H9 (cell line): ENCODE measurements around the gene CRELD2. TPM values are rescaled to one million over a fixed set of nuclear protein-coding genes. Genes with fewer than 3 reads are reported as not detected.

Experiments
- DNase-seq: peaks from one replicate; pipeline ENCODE4 v3.0.0-alpha.2; 2017
- H2AFZ ChIP-seq: one replicate; pipeline ENCODE4 v1.6.1; 2013; ENCODE audit warnings: mild to moderate bottlenecking, low read length, control low read depth, moderate library complexity
- H2AK5ac ChIP-seq: 2 replicates; pipeline ENCODE4 v1.6.1; 2013; ENCODE audit warnings: low read length, control low read depth, mixed read lengths; ENCODE audit not compliant: insufficient read length
- H2BK120ac ChIP-seq: one replicate; pipeline ENCODE4 v1.6.1; 2013; ENCODE audit warnings: low read depth, mild to moderate bottlenecking, low read length, control low read depth, inconsistent platforms; ENCODE audit not compliant: poor library complexity, severe bottlenecking
- H2BK12ac ChIP-seq: 2 replicates; pipeline ENCODE4 v1.6.1; 2013; ENCODE audit warnings: low read length, control low read depth, mixed read lengths, low read depth; ENCODE audit not compliant: insufficient read length
- H2BK15ac ChIP-seq: 2 replicates; pipeline ENCODE4 v1.6.1; 2013; ENCODE audit warnings: low read depth, low read length, control low read depth
- H2BK20ac ChIP-seq: one replicate; pipeline ENCODE4 v1.6.1; 2013; ENCODE audit warnings: low read depth, mild to moderate bottlenecking, low read length, control low read depth, inconsistent platforms; ENCODE audit not compliant: poor library complexity, severe bottlenecking
- H2BK5ac ChIP-seq: 2 replicates; pipeline ENCODE4 v1.6.1; 2013; ENCODE audit warnings: low read length, control low read depth, mixed read lengths; ENCODE audit not compliant: insufficient read length
- H3K14ac ChIP-seq: 2 replicates; pipeline ENCODE4 v1.6.1; 2013; ENCODE audit warnings: low read length, control low read depth; ENCODE audit not compliant: insufficient read depth
- H3K18ac ChIP-seq: 2 replicates; pipeline ENCODE4 v1.6.1; 2013; ENCODE audit warnings: low read depth, mild to moderate bottlenecking, mixed read lengths, low read length, control low read depth; ENCODE audit not compliant: insufficient read length
- H3K23ac ChIP-seq: 2 replicates; pipeline ENCODE4 v1.6.1; 2013; ENCODE audit warnings: low read length, control low read depth, mixed read lengths, low read depth; ENCODE audit not compliant: insufficient read length
- H3K23me2 ChIP-seq: 2 replicates; pipeline ENCODE4 v1.6.1; 2013; ENCODE audit warnings: low read depth, mild to moderate bottlenecking, mixed read lengths, low read length, control low read depth; ENCODE audit not compliant: insufficient read length, poor library complexity, severe bottlenecking
- H3K27ac ChIP-seq: 2 replicates; pipeline ENCODE4 v1.5.1; 2013; ENCODE audit warnings: low read length, control low read depth, mixed read lengths, low read depth; ENCODE audit not compliant: insufficient read length
- H3K27me3 ChIP-seq: 2 replicates; pipeline ENCODE4 v1.6.1; 2013; ENCODE audit warnings: low read length, control low read depth, inconsistent platforms; ENCODE audit not compliant: insufficient read depth
- H3K4ac ChIP-seq: 2 replicates; pipeline ENCODE4 v1.6.1; 2013; ENCODE audit warnings: low read depth, mild to moderate bottlenecking, control low read depth, inconsistent platforms, low read length, moderate library complexity
- H3K4me1 ChIP-seq: 2 replicates; pipeline ENCODE4 v1.6.1; 2013; ENCODE audit warnings: low read length, control low read depth, inconsistent platforms; ENCODE audit not compliant: insufficient read depth
- H3K4me2 ChIP-seq: 2 replicates; pipeline ENCODE4 v1.6.1; 2013; ENCODE audit warnings: low read length, control low read depth, mixed read lengths; ENCODE audit not compliant: insufficient read length, insufficient read depth
- H3K56ac ChIP-seq: 2 replicates; pipeline ENCODE4 v1.6.1; 2013; ENCODE audit warnings: low read depth, mild to moderate bottlenecking, mixed read lengths, low read length, control low read depth; ENCODE audit not compliant: insufficient read length
- H3K79me1 ChIP-seq: 2 replicates; pipeline ENCODE4 v1.6.1; 2013; ENCODE audit warnings: low read depth, mild to moderate bottlenecking, moderate library complexity, low read length, control low read depth, inconsistent platforms; ENCODE audit not compliant: insufficient read depth, poor library complexity, severe bottlenecking
- H3K79me2 ChIP-seq: 2 replicates; pipeline ENCODE4 v1.6.1; 2013; ENCODE audit warnings: low read length, control low read depth, inconsistent platforms; ENCODE audit not compliant: insufficient read depth
- H3K9ac ChIP-seq: 2 replicates; pipeline ENCODE4 v1.6.1; 2013; ENCODE audit warnings: low read length, control low read depth, mixed read lengths; ENCODE audit not compliant: insufficient read length; ENCODE audit errors: extremely low read depth
- H3K9me3 ChIP-seq: one replicate; pipeline ENCODE4 v1.6.1; 2013; ENCODE audit warnings: low read depth, low read length, inconsistent platforms; ENCODE audit not compliant: control insufficient read depth
- H3T11ph ChIP-seq: one replicate; pipeline ENCODE4 v1.6.1; 2013; ENCODE audit warnings: mild to moderate bottlenecking, low read length, control low read depth, inconsistent platforms
- H4K20me1 ChIP-seq: one replicate; pipeline ENCODE4 v1.6.1; 2013; ENCODE audit not compliant: control insufficient read depth, insufficient read length, insufficient read depth
- H4K5ac ChIP-seq: 2 replicates; pipeline ENCODE4 v1.6.1; 2013; ENCODE audit warnings: low read depth, mild to moderate bottlenecking, mixed read lengths, low read length, control low read depth; ENCODE audit not compliant: insufficient read length
- H4K8ac ChIP-seq: replicated peaks from 2 replicates; pipeline ENCODE4 v1.6.1; 2013; ENCODE audit warnings: low read length, control low read depth, mixed read lengths, low read depth; ENCODE audit not compliant: insufficient read length
- H4K91ac ChIP-seq: 2 replicates; pipeline ENCODE4 v1.6.1; 2013; ENCODE audit warnings: low read depth, mild to moderate bottlenecking, moderate library complexity, mixed read lengths, low read length, control low read depth; ENCODE audit not compliant: insufficient read length
- H3K27ac Mint-ChIP-seq, 3 experiments: 2 replicates in 2 of 3; 3 replicates in 1 of 3; pipeline ENCODE4 v1.8.0; 2020 to 2021; ENCODE audit warnings: mixed read lengths in 3 of 3, mild to moderate bottlenecking in 1 of 3, moderate library complexity in 1 of 3
- H3K27me3 Mint-ChIP-seq: 2 replicates; pipeline ENCODE4 v1.8.0; 2021; ENCODE audit warnings: low read depth, mild to moderate bottlenecking, moderate library complexity, mixed read lengths
- H3K36me3 Mint-ChIP-seq, 3 experiments: 2 replicates in 2 of 3; 3 replicates in 1 of 3; pipeline ENCODE4 v1.8.0; 2020 to 2021; ENCODE audit warnings: low read depth in 3 of 3, mixed read lengths in 3 of 3; ENCODE audit not compliant: insufficient read depth in 1 of 3
- H3K4me1 Mint-ChIP-seq, 2 experiments: 2 replicates each; pipeline ENCODE4 v1.8.0; 2020; ENCODE audit warnings: mixed read lengths in 2 of 2
- H3K4me3 Mint-ChIP-seq, 2 experiments: 2 replicates in 1 of 2; 3 replicates in 1 of 2; pipeline ENCODE4 v1.8.0; 2020 to 2021; ENCODE audit warnings: mild to moderate bottlenecking in 2 of 2, mixed read lengths in 2 of 2, moderate library complexity in 1 of 2
- H3K9me3 Mint-ChIP-seq, 2 experiments: 2 replicates in 1 of 2; 3 replicates in 1 of 2; pipeline ENCODE4 v1.8.0; 2020; ENCODE audit warnings: mild to moderate bottlenecking in 2 of 2, mixed read lengths in 2 of 2, moderate library complexity in 1 of 2
- CTCF ChIP-seq: fragments of 200-600 bp; sonication (generic); conservative IDR thresholded peaks from 3 replicates; pipeline ENCODE4 v1.8.0; 2021; ENCODE audit warnings: antibody characterized with exemption, mild to moderate bottlenecking
- WGBS: extraction: QIAGEN DNeasy Blood & Tissue Kit; methylation state at CpG from one replicate; pipeline ENCODE4 v1.1.7; 2013; ENCODE audit warnings: missing lambda C conversion rate, low lambda C conversion rate, mixed read lengths; ENCODE audit not compliant: insufficient read length; ENCODE audit errors: extremely low coverage; 5-methylcytosine and 5-hydroxymethylcytosine counted together
- total RNA-seq: library from RNA; stranded (reverse); gene quantifications from 2 replicates; pipeline ENCODE4 v1.2.1, GENCODE V29; 2021

Gene CRELD2
- total RNA-seq, 1 experiment from 2014 or later = 34.7 TPM

GRCh38 chr22:49892226-49892899, 26.1 kb upstream of the CRELD2 start:
- no peak for DNase-seq
- no peak overlapping the region for H4K5ac ChIP-seq
- peaks cover 25 to 45% of the 10 kb centered on the region in 2 experiments for H3K9me3 Mint-ChIP-seq

More at GRCh38 chr22:49892226-49892899, 26.1 kb upstream of the CRELD2 start:
- no peak for TF ChIP-seq CTCF
- H3T11ph ChIP-seq = no peak overlapping the region
- no peaks in the 10 kb centered on the region for H3K9me3 ChIP-seq
- H3K79me1 ChIP-seq = no peaks in the 10 kb centered on the region
- H4K91ac ChIP-seq = no peak overlapping the region
- no peak overlapping the region for H3K27ac ChIP-seq
- H2BK12ac ChIP-seq = no peak overlapping the region
- H4K20me1 ChIP-seq = no peaks in the 10 kb centered on the region
- no peaks in the 10 kb centered on the region for H3K79me2 ChIP-seq
- H3K14ac ChIP-seq = no peak overlapping the region
- no CpG with 5 or more reads among the region's 4 CpGs for WGBS
- H2BK120ac ChIP-seq = no peak overlapping the region
- H2AK5ac ChIP-seq = no peak overlapping the region
- no peak overlapping the region for H2BK5ac ChIP-seq
- no peaks in the 10 kb centered on the region for H3K27me3 ChIP-seq
- H2BK20ac ChIP-seq = no peak overlapping the region
- no peak overlapping the region for H3K56ac ChIP-seq
- no peak overlapping the region for H3K18ac ChIP-seq
- H3K27ac Mint-ChIP-seq = no peak overlapping the region
- no peak overlapping the region for H2AFZ ChIP-seq
- no peak overlapping the region for H3K9ac ChIP-seq
- H3K23me2 ChIP-seq = no peaks in the 10 kb centered on the region
- no peak overlapping the region for H3K4me3 Mint-ChIP-seq
- H2BK15ac ChIP-seq = no peak overlapping the region
- H3K4me2 ChIP-seq = no peak overlapping the region
- H3K23ac ChIP-seq = no peak overlapping the region
- no peak overlapping the region for H3K4ac ChIP-seq
- H4K8ac ChIP-seq = no peak overlapping the region
- no peaks in the 10 kb centered on the region for H3K4me1 ChIP-seq
- H3K36me3 Mint-ChIP-seq = peaks cover 52 to 71% (median 70%) of the 10 kb centered on the region in 3 experiments
- no peaks in the 10 kb centered on the region for H3K27me3 Mint-ChIP-seq
- no peaks in the 10 kb centered on the region for H3K4me1 Mint-ChIP-seq
